Measurements from ENCODE around the gene MRPS9.

The MRPS9 gene

GRCh38 chr2:105125920-105126319, 88.1 kb downstream of the MRPS9 start:
- no peak for DNase-seq

DNA sequence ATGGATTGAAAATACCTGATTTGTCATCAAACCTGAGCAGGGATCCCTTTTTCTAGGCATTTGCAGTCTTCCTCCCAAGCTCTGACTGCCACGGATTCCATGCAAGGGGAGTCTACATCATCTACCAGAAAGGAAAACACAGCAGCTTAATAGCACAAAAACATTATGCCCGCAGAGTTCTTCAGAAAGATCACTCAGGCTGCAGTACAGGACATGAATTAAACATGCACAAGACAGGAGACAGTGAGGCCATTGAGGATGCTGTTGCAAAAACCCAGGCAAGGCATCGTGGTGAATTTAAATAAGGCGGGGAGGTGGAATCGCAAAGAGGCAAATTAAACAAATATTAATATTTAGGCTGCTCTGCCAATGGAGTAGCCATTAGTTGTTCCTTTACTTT, 88.5 kb downstream of the MRPS9 start:
- no peak for DNase-seq

GRCh38 chr2:105127289-105127915, 89.5 kb downstream of the MRPS9 start:
- no peak for DNase-seq

GRCh38 chr2:105129722-105130232, 91.9 kb downstream of the MRPS9 start:
- no peak for DNase-seq

- DNase-seq, result no peak
Measured at GRCh38 chr2:105130546-105130945, 92.7 kb downstream of the MRPS9 start.

DNA sequence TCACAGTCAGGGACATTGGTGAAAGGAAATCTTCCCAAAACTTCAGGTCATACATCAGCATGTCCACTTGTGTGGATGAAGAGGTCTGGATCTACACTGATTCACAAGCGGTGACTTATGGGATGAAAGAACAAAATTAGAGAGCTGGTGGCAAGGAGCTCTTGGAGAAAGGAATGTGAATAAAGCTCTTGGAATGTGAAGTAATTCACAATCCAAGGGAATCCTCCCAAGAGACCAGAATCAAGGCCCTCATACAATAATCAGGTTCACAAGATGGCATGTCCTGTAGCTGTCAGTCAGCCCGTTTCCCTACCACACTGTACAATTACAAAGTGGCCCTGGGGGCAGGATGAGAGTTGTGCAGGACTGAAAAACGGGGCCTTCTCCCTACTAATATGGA, 96.2 kb downstream of the MRPS9 start:
- DNase-seq, result no peak

GRCh38 chr2:105135436-105135835, 97.6 kb downstream of the MRPS9 start:
- DNase-seq, result no peak

DNA sequence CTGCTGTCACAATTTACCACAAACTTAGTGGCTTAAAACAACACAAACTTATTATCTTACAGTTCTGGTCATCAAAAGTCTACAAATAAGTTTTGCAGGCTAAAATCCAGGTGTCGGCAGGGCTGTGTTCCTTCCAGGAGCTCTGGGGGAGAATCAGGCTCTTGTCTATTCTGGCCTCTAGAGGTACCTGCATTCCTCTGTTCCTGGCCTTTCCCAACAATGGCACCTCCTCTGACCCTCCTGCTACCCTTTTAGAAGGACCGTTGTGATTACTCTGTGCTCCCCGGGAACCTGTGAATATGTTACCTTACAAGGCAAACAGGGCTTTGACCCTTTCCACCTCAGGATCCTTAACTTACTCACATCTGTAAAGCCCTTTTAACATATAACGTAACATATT, 98.5 kb downstream of the MRPS9 start:
- DNase-seq, result no peak

DNA sequence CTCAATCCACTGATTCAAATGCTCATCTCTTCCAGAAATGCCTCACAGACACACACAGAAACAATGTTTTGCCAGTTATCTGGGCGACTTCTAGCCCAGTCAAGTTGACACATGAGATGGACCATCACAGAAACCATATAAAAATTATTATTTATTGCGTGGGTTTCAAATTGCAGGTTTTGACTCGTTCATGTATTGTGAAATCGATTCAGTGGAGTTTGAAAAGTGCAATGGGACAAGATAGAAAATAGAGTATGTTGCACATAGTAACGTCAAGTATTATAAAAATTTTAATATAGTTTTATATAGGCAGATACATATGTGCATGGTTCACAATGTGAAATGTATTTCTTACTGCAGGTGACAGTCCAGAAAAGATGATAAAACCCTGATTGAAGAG, 100.8 kb downstream of the MRPS9 start:
- DNase-seq, result no peak

- no peak for DNase-seq
Measured at GRCh38 chr2:105139556-105140239, 101.8 kb downstream of the MRPS9 start.

GRCh38 chr2:105140240-105140568, 102.3 kb downstream of the MRPS9 start:
- no peak for DNase-seq

DNA sequence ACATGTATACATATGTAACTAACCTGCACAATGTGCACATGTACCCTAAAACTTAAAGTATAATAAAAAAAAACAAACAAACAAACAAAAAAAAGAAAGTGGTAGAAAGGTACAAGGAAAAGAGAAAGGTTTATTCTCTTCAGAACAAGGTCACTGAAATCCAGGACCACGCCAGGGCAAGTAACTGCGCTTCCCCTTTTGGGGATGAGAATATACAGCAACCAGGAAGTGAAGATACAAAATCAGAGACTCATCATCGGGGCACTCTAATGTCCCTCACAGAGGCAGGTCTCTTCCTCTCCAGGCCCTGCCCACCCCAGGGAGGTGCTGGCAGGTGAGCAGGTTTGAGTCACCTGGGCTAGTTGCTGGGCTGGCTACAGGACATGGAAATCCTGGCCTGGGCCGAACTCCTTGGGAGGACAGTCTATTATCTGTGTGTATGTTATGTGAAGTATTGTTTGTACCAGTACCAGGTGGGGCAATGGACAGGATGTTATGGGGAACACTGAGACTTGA, 103.3 kb downstream of the MRPS9 start:
- no peak for DNase-seq

DNA sequence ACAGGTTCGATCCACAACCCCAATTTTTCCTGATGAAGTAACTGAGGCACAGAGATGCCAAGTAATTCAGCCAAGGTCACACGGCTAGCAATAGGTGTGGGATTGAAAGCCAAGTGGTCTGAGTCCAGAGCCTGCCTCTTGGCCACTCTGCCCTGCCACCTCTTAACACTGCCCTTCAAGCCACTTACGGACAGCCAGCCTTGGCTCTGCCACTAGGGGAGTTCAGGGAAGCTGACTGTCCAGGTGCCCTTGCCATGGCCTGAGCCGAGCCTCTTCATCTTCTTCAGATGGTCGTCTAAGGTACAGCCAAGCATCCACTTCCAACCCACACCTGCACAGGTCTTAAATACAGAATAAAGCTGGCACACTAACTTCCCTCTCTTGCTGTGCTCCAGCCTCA, 104.4 kb downstream of the MRPS9 start:
- no peak for DNase-seq

GRCh38 chr2:105143094-105143466, 105.2 kb downstream of the MRPS9 start:
- DNase-seq, result no peak

DNA sequence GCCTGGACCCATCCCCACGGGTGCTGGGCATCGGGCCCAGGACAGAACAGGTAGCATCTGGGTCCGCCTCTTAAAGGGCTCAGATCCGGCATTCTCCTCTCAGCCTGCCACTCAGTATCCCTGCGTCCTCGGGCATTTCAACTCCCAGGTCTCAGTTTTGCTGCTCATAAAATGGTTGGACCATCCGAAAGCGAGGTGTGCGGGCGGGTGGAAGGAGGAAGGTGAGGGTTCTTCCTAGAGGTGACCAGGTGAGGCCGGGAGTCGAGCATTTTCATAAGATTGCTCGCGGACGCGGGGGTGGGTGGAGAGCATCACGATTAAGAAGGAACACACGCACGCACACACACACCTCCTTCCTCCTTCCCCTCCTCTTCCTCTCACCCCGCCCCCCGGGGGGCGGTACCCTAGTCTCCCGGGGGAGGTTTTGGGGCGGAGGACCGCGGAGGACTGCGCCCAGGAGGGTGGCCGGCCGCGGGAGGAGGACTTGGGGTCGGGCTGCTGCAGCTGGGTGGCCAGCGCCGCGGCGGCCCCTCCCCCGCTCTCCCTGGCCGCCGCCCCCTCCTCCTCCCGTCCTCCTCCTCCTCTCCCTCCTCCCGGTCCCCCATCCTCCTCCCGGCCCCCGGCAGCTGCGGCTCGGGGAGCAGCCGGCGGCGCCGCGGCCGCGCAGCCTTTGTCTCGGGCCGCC, 105.7 kb downstream of the MRPS9 start:
- peak; percentile 28 for DNase-seq

- DNase-seq, result no peak
Measured at GRCh38 chr2:105144152-105144940, 106.5 kb downstream of the MRPS9 start.

- DNase-seq, result no peak
Measured at GRCh38 chr2:105144941-105145300, 107.1 kb downstream of the MRPS9 start.

GRCh38 chr2:105149272-105149671, 111.4 kb downstream of the MRPS9 start:
- no peak for DNase-seq
